GM18873 (cell line): ENCODE data around the gene MACROH2A1.

ENCODE experiments used
- ATAC-seq: cut with Tn5 transposase; IDR thresholded peaks from one replicate; pipeline ENCODE4 v1.9.1; 2021; ENCODE audit warnings: mild to moderate bottlenecking, moderate library complexity, moderate number of reproducible peaks; ENCODE audit not compliant: unreplicated experiment, low FRiP score

The MACROH2A1 gene

GRCh38 chr5:135296900-135297816, 101.9 kb downstream of the MACROH2A1 start:
- ATAC-seq: no peak

GRCh38 chr5:135295852-135296251, 103.2 kb downstream of the MACROH2A1 start:
- no peak for ATAC-seq

DNA sequence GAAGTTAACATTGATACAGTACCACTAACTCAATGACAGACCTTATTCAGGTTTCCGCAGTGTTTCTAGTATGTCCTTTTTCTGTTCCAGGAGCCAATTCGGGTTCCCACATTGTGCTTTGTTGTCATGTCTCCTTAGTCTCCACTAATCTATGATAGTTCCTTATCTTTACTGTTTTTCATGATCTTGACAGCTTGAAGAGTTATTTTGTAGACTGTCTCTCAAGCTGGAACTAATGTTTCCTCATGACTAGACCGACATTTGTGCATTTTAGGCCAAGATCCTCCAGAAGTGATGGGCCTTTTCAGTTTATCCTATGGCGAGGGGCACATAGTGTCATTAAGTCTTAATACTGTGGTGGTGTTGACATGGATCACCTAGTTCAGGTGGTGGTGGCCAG, 104.2 kb downstream of the MACROH2A1 start:
- ATAC-seq: no peak

DNA sequence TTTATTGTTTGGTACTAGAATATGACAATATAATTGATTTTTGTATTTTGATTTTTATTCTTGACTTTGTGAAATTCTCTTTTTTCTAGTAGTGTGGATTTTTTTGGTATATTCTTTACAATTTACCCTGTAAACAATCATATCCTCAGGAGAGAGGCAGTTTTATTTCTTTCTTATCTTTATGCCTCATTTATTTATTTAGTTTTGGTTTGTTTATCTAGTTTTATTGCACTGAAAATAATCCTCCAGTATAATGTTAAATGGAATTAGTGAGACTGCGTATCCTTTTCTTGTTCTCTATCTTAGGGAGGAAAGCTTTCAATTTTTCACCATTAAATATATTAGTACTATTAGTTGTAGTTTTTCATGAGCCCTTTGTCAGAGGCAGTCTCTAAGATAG, 109.4 kb downstream of the MACROH2A1 start:
- ATAC-seq: no peak

DNA sequence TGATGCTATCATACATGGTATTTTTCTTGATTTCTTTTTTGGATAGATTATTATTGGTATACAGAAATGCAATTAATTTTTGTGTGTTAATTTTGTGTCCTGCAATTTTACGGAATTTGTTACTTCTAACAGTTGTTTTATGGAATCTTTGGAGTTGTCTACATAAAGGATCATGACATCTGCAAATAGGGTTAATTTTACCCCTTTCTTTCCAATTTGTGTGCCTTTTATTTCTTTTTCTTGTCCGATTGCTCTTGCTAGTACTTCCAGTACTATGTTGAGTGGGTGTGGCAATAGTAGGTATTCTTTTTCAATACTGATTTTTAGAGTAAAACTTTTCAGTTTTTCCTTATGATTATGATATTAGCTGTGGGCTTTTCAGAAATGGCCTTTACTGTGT, 111.5 kb downstream of the MACROH2A1 start:
- no peak for ATAC-seq
